ENCODE data around the gene BCR.

Gene BCR

GRCh38 chr22:23164091-23164490 is 16.2 kb upstream of the BCR start:
- no peak for DNase-seq (ENCODE audit: low read depth)
- no peak overlapping the region for H3K4me3 ChIP-seq (ENCODE audit: low read depth, low read length)
- TF ChIP-seq CTCF (IDR thresholded peaks at IDR 0.05; ENCODE audit: control insufficient read depth, extremely low read depth, insufficient read depth), result no peak

- DNase-seq (ENCODE audit: low read depth), result no peak
Observed at GRCh38 chr22:23166042-23166831, 14.1 kb upstream of the BCR start.

GRCh38 chr22:23166841-23167616 is 13.3 kb upstream of the BCR start:
- DNase-seq (ENCODE audit: low read depth), result no peak
- no peak for TF ChIP-seq CTCF (IDR thresholded peaks at IDR 0.05; ENCODE audit: control insufficient read depth, extremely low read depth, insufficient read depth)
- H3K4me3 ChIP-seq (ENCODE audit: low read depth, low read length), result no peak overlapping the region

More at GRCh38 chr22:23166042-23166831, 14.1 kb upstream of the BCR start:
- H3K4me3 ChIP-seq (ENCODE audit: low read depth, low read length), result no peak overlapping the region
- no peak for TF ChIP-seq CTCF (IDR thresholded peaks at IDR 0.05; ENCODE audit: control insufficient read depth, extremely low read depth, insufficient read depth)

- no peak overlapping the region for H3K4me3 ChIP-seq (ENCODE audit: low read depth, low read length)
- TF ChIP-seq CTCF (IDR thresholded peaks at IDR 0.05; ENCODE audit: control insufficient read depth, extremely low read depth, insufficient read depth), result no peak
- DNase-seq (ENCODE audit: low read depth), result no peak
Observed at GRCh38 chr22:23168391-23169042, 11.8 kb upstream of the BCR start.

GRCh38 chr22:23169043-23169406 is 11.3 kb upstream of the BCR start:
- H3K4me3 ChIP-seq (ENCODE audit: low read depth, low read length), result no peak overlapping the region
- TF ChIP-seq CTCF (IDR thresholded peaks at IDR 0.05; ENCODE audit: control insufficient read depth, extremely low read depth, insufficient read depth), result no peak
- DNase-seq (ENCODE audit: low read depth), result no peak

- no peak for DNase-seq (ENCODE audit: low read depth)
- H3K4me3 ChIP-seq (ENCODE audit: low read depth, low read length), result no peak overlapping the region
- TF ChIP-seq CTCF (IDR thresholded peaks at IDR 0.05; ENCODE audit: control insufficient read depth, extremely low read depth, insufficient read depth), result no peak
Observed at GRCh38 chr22:23175817-23176644, 4.3 kb upstream of the BCR start.

Measured in LNCaP clone FGC (cell line).